CD8-positive, alpha-beta memory T cell (primary cell): ENCODE results near the gene SELE. TPM values are rescaled to one million over a fixed set of nuclear protein-coding genes. Genes with fewer than 3 reads are reported as not detected.
"Not testable (repeated sequence)": the region's sequence is repeated elsewhere in the genome, so short reads cannot be mapped to it uniquely, and the experiment has no call there.

ENCODE experiments used
- CTCF ChIA-PET: fragments of 350-600 bp; sonication (Branson Sonifier 250); formaldehyde crosslinking; loops from one replicate; lab custom pipeline; 2021; ENCODE audit warnings: antibody characterized with exemption; lab: Charles Lee
- POLR2A ChIA-PET: fragments of 350-600 bp; sonication (Branson Sonifier 250); formaldehyde crosslinking; loops from one replicate; lab custom pipeline; 2021; ENCODE audit warnings: antibody characterized with exemption; lab: Charles Lee
- DNase-seq, 5 donors: peaks; one replicate each; pipeline versions ENCODE4 v3.0.0 to v3.0.0-alpha.2; 2020 to 2022; ENCODE audit warnings: mixed read lengths in 1 of 5
- H3K27ac ChIP-seq: one replicate; pipeline ENCODE4 v1.7.0; 2013; ENCODE audit warnings: low read depth, mild to moderate bottlenecking, low read length, moderate library complexity
- H3K27me3 ChIP-seq: 2 replicates; pipeline ENCODE4 v1.7.0; 2013; ENCODE audit warnings: low read length, mild to moderate bottlenecking; ENCODE audit not compliant: insufficient read depth, poor library complexity, severe bottlenecking
- H3K36me3 ChIP-seq: 2 replicates; pipeline ENCODE4 v1.7.0; 2013; ENCODE audit warnings: mild to moderate bottlenecking, low read length, moderate library complexity; ENCODE audit not compliant: insufficient read depth
- H3K4me1 ChIP-seq: 2 replicates; pipeline ENCODE4 v1.7.0; 2013; ENCODE audit warnings: mild to moderate bottlenecking, low read length, moderate library complexity; ENCODE audit not compliant: insufficient read depth
- H3K4me3 ChIP-seq: 2 replicates; pipeline ENCODE4 v1.7.0; 2013; ENCODE audit warnings: mild to moderate bottlenecking, low read length
- H3K9me3 ChIP-seq: 2 replicates; pipeline ENCODE4 v1.7.0; 2013; ENCODE audit warnings: mild to moderate bottlenecking, low read length
- H3K27ac Mint-ChIP-seq, 8 donors: one replicate each; pipeline ENCODE4 v1.8.0; 2020 to 2021; ENCODE audit warnings: mixed read lengths in 8 of 8, mild to moderate bottlenecking in 6 of 8, inconsistent platforms in 3 of 8, moderate library complexity in 3 of 8
- H3K27me3 Mint-ChIP-seq, 2 donors: one replicate each; pipeline ENCODE4 v1.8.0; 2020 to 2021; ENCODE audit warnings: mixed read lengths in 2 of 2, mild to moderate bottlenecking in 1 of 2, moderate library complexity in 1 of 2
- H3K36me3 Mint-ChIP-seq, 3 donors: one replicate each; pipeline ENCODE4 v1.8.0; 2020 to 2021; ENCODE audit warnings: mixed read lengths in 3 of 3, inconsistent platforms in 1 of 3, mild to moderate bottlenecking in 1 of 3
- H3K4me1 Mint-ChIP-seq, 3 donors: one replicate each; pipeline ENCODE4 v1.8.0; 2020 to 2021; ENCODE audit warnings: mixed read lengths in 3 of 3, inconsistent platforms in 1 of 3, mild to moderate bottlenecking in 1 of 3
- H3K4me3 Mint-ChIP-seq, 7 donors: one replicate each; pipeline ENCODE4 v1.8.0; 2020 to 2021; ENCODE audit warnings: mixed read lengths in 7 of 7, mild to moderate bottlenecking in 6 of 7, moderate library complexity in 4 of 7, inconsistent platforms in 2 of 7
- H3K9me3 Mint-ChIP-seq, 5 donors: one replicate each; pipeline ENCODE4 v1.8.0; 2020 to 2022; ENCODE audit warnings: mixed read lengths in 5 of 5, mild to moderate bottlenecking in 3 of 5, moderate library complexity in 2 of 5, inconsistent platforms in 1 of 5
- polyA plus RNA-seq: library from polyadenylated mRNA; unstranded; fragments of 300-500 nt; fragmentation: Illumina TruSeq; gene quantifications from one replicate; pipeline ENCODE4 v1.2.3, GENCODE V29; 2021
- total RNA-seq, 2 experiments: library from RNA; stranded (reverse); gene quantifications; one replicate each; pipeline ENCODE4 v1.2.3, GENCODE V29; 2021

Gene SELE
- total and polyA plus RNA-seq, 3 experiments from 2014 or later, result 0.06 TPM; not detected in 2

GRCh38 chr1:169692756-169693460, 41.0 kb downstream of the SELE start:
- no peak overlapping the region for H3K27ac ChIP-seq
- H3K9me3 ChIP-seq, result no peaks in the 10 kb centered on the region
- peak overlapping the region; percentile 33 for H3K4me3 ChIP-seq
- H3K36me3 ChIP-seq, result peaks cover 20% of the 10 kb centered on the region
- H3K27me3 ChIP-seq, result no peaks in the 10 kb centered on the region
- ChIA-PET POLR2A (interaction anchor here (0.7 to 2.4 kb wide), 11 partner anchors 12 to 1251 kb away, joined by 3 to 9 read pairs (median 4); no protein-coding TSS in a partner anchor), CTCF (interaction anchor here (0.9 to 2.7 kb wide), 12 partner anchors 9 to 106 kb away, joined by 3 to 24 read pairs (median 6); partner anchors contain the start of gene F5)
- no peaks in the 10 kb centered on the region for H3K9me3 Mint-ChIP-seq
- peak overlapping the region; percentile 83 to 98 (median 86) for H3K27ac Mint-ChIP-seq
- H3K27me3 Mint-ChIP-seq, result no peaks in the 10 kb centered on the region
- H3K4me3 Mint-ChIP-seq, result peak overlapping the region; percentile 53 to 76 (median 69)
- H3K4me1 ChIP-seq, result peaks cover 99% of the 10 kb centered on the region
- peaks cover 56 to 88% (median 57%) of the 10 kb centered on the region in 3 donors for H3K4me1 Mint-ChIP-seq
- DNase-seq, result peak in 3 of 5 donors; percentile 60 to 85 (median 83)
- H3K36me3 Mint-ChIP-seq, result peaks cover 0 to 30% (median 24%) of the 10 kb centered on the region in 3 donors

- H3K4me3 Mint-ChIP-seq, result peak overlapping the region in 6 of 7 donors; percentile 19 to 71 (median 48)
These were observed 43.4 kb downstream of the SELE start for GRCh38 chr1:169690489-169690888.

GRCh38 chr1:169689395-169689794, 44.5 kb downstream of the SELE start:
- no peaks in the 10 kb centered on the region for H3K27me3 ChIP-seq
- no peak overlapping the region for H3K27ac ChIP-seq
- Mint-ChIP-seq H3K9me3 (no peaks in the 10 kb centered on the region), H3K27ac (peak overlapping the region in 7 of 8 donors; percentile 54 to 94 (median 78)), H3K36me3 (peaks cover 0 to 17% (median 13%) of the 10 kb centered on the region in 3 donors), H3K4me3 (peak overlapping the region in 4 of 7 donors; percentile 13 to 61 (median 29)), H3K4me1 (peaks cover 22 to 56% (median 23%) of the 10 kb centered on the region in 3 donors), H3K27me3 (no peaks in the 10 kb centered on the region)
- no peaks in the 10 kb centered on the region for H3K9me3 ChIP-seq
- peaks cover 95% of the 10 kb centered on the region for H3K4me1 ChIP-seq
- H3K36me3 ChIP-seq, result peaks cover 14% of the 10 kb centered on the region
- CTCF ChIA-PET, result interaction anchor here (1.4 kb wide), 1 partner anchor 88 kb away, joined by 3 read pairs; no protein-coding TSS in a partner anchor
- POLR2A ChIA-PET, result no interaction called here
- DNase-seq, result no peak
- H3K4me3 ChIP-seq, result no peak overlapping the region

More at GRCh38 chr1:169690489-169690888, 43.4 kb downstream of the SELE start:
- no peaks in the 10 kb centered on the region for H3K9me3 ChIP-seq
- no peak for DNase-seq
- Mint-ChIP-seq H3K27ac (peak overlapping the region; percentile 64 to 94 (median 85)), H3K9me3 (no peaks in the 10 kb centered on the region), H3K36me3 (peaks cover 0 to 23% (median 15%) of the 10 kb centered on the region in 3 donors), H3K27me3 (no peaks in the 10 kb centered on the region), H3K4me1 (peaks cover 33 to 67% (median 34%) of the 10 kb centered on the region in 3 donors)
- CTCF ChIA-PET, result interaction anchor here (0.8 to 1.4 kb wide), 2 partner anchors 21 to 89 kb away, joined by 3 read pairs; no protein-coding TSS in a partner anchor
- no peak overlapping the region for H3K27ac ChIP-seq
- H3K36me3 ChIP-seq, result peaks cover 14% of the 10 kb centered on the region
- peaks cover 97% of the 10 kb centered on the region for H3K4me1 ChIP-seq
- H3K27me3 ChIP-seq, result no peaks in the 10 kb centered on the region
- POLR2A ChIA-PET, result no interaction called here
- no peak overlapping the region for H3K4me3 ChIP-seq

- H3K36me3 ChIP-seq, result peaks cover 14% of the 10 kb centered on the region
- DNase-seq, H3K27ac ChIP-seq, H3K4me3 ChIP-seq, H3K27me3 Mint-ChIP-seq, POLR2A ChIA-PET, H3K9me3 Mint-ChIP-seq, H3K9me3 ChIP-seq, H3K27me3 ChIP-seq, CTCF ChIA-PET: not testable (repeated sequence)
- H3K4me3 Mint-ChIP-seq, result peak overlapping the region in 2 of 7 donors; percentile 20 to 71
- H3K27ac Mint-ChIP-seq, result peak overlapping the region in 3 of 8 donors; percentile 21 to 81 (median 79)
- peaks cover 12 to 46% (median 13%) of the 10 kb centered on the region in 3 donors for H3K4me1 Mint-ChIP-seq
- peaks cover 86% of the 10 kb centered on the region for H3K4me1 ChIP-seq
- peaks cover under 1 to 17% (median 13%) of the 10 kb centered on the region in 3 donors for H3K36me3 Mint-ChIP-seq
These were observed 45.5 kb downstream of the SELE start for GRCh38 chr1:169688377-169688776.

- H3K36me3 ChIP-seq, result no peaks in the 10 kb centered on the region
- H3K4me3 ChIP-seq, result no peak overlapping the region
- peaks cover 0 to 3% (median 0%) of the 10 kb centered on the region in 3 donors for H3K36me3 Mint-ChIP-seq
- DNase-seq, result no peak
- CTCF ChIA-PET, result no interaction called here
- peak overlapping the region in 2 of 8 donors; percentile 62 to 77 for H3K27ac Mint-ChIP-seq
- H3K9me3 ChIP-seq, result no peaks in the 10 kb centered on the region
- no peak overlapping the region for H3K27ac ChIP-seq
- peaks cover 73% of the 10 kb centered on the region for H3K4me1 ChIP-seq
- H3K9me3 Mint-ChIP-seq, result no peaks in the 10 kb centered on the region
- no peaks in the 10 kb centered on the region for H3K27me3 ChIP-seq
- H3K4me1 Mint-ChIP-seq, result peaks cover 34 to 36% (median 34%) of the 10 kb centered on the region in 3 donors
- no peak overlapping the region for H3K4me3 Mint-ChIP-seq
- peaks cover 0 to 2% of the 10 kb centered on the region in 2 donors for H3K27me3 Mint-ChIP-seq
- POLR2A ChIA-PET, result no interaction called here
These were observed 50.2 kb downstream of the SELE start for GRCh38 chr1:169683661-169684060.

GRCh38 chr1:169683168-169683567, 50.7 kb downstream of the SELE start:
- H3K27ac ChIP-seq, DNase-seq, H3K36me3 ChIP-seq, H3K36me3 Mint-ChIP-seq, H3K9me3 Mint-ChIP-seq, H3K4me3 ChIP-seq, H3K27me3 Mint-ChIP-seq, H3K9me3 ChIP-seq, POLR2A ChIA-PET, CTCF ChIA-PET, H3K27me3 ChIP-seq, H3K4me3 Mint-ChIP-seq: not testable (repeated sequence)
- H3K4me1 ChIP-seq, result peaks cover 68% of the 10 kb centered on the region
- Mint-ChIP-seq H3K27ac (peak overlapping the region in 2 of 8 donors; percentile 62 to 77), H3K4me1 (peaks cover 30 to 39% (median 34%) of the 10 kb centered on the region in 3 donors)

- Mint-ChIP-seq H3K27me3 (peaks cover 0 to 2% of the 10 kb centered on the region in 2 donors), H3K9me3 (no peaks in the 10 kb centered on the region), H3K4me1 (peaks cover 36 to 47% (median 39%) of the 10 kb centered on the region in 3 donors), H3K27ac (peak overlapping the region in 7 of 8 donors; percentile 33 to 90 (median 66)), H3K36me3 (peaks cover 0 to 3% (median 0%) of the 10 kb centered on the region in 3 donors), H3K4me3 (peak overlapping the region in 6 of 7 donors; percentile 4 to 66 (median 44))
- ChIA-PET CTCF (interaction anchor here (1.7 kb wide), 1 partner anchor 10 kb away, joined by 8 read pairs; no protein-coding TSS in a partner anchor), POLR2A (interaction anchor here (0.6 kb wide), 1 partner anchor 76 kb away, joined by 3 read pairs; no protein-coding TSS in a partner anchor)
- DNase-seq, result no peak
- no peaks in the 10 kb centered on the region for H3K9me3 ChIP-seq
- no peaks in the 10 kb centered on the region for H3K27me3 ChIP-seq
- no peaks in the 10 kb centered on the region for H3K36me3 ChIP-seq
- no peak overlapping the region for H3K4me3 ChIP-seq
- H3K4me1 ChIP-seq, result peaks cover 64% of the 10 kb centered on the region
- no peak overlapping the region for H3K27ac ChIP-seq
These were observed 51.8 kb downstream of the SELE start for GRCh38 chr1:169682071-169682470.
